Measurements from ENCODE around the gene PZP.

- no peak for TF ChIP-seq CTCF (IDR thresholded peaks at IDR 0.05)
- no peak for TF ChIP-seq EZH2 (IDR thresholded peaks at IDR 0.05; ENCODE audit: borderline replicate concordance, insufficient read depth, low read depth, low read length, poor library complexity, severe bottlenecking)
Observed at GRCh38 chr12:9109737-9110491, 98.3 kb downstream of the PZP start.

Measured in B cell (primary cell).